DMS79 (cell line): ENCODE data around the gene PPFIA3.
"Not testable (repeated sequence)": the region's sequence is repeated elsewhere in the genome, so short reads cannot be mapped to it uniquely, and the experiment has no call there.

Source experiments
- DNase-seq: peaks from one replicate; lab custom pipeline; 2025; lab: John Stamatoyannopoulos, UW

Gene PPFIA3

DNA sequence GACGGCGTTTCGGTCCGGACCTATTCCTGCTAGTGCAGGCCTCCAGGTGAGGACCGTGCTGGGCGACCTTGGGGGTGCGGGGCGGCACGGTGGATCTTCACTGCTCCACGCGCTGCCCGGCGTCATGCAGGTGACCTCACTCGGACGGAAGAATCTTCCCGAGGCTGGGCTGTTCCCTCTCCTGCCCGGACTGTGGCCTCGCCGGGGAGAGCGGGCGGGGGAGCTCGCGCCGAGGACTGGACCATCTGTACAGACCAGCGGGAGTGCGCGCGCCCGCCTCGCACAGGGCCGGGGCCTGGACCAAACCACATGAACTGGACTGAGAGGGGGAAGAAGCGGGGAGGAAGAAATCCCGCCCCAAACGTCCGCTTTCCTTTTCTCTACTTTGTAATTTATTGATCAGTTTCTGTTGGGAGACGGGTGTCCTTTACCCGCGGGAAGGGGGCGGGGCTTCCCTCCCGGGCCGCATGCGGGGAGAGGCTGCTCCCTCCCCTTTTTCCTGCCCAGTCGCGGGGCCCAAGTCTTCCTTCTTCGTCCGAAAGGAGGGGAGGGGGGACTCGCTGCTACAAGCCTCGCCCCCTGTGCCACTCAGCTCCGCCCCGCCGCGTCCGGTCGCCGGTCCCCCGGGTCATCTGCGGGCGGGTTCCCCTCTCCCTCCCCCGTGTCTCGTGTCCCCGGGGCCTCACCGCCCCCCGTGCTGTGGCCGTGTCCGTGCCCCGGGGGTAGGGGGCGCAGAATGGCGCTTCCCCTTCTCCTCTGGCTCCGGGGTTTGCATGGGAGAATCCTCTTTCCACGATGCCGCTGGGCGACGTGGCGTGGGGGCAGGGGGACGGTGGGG, 31.0 kb downstream of the PPFIA3 start:
- peak; percentile 70 for DNase-seq

GRCh38 chr19:49150944-49151243, 31.6 kb downstream of the PPFIA3 start:
- DNase-seq = no peak

DNA sequence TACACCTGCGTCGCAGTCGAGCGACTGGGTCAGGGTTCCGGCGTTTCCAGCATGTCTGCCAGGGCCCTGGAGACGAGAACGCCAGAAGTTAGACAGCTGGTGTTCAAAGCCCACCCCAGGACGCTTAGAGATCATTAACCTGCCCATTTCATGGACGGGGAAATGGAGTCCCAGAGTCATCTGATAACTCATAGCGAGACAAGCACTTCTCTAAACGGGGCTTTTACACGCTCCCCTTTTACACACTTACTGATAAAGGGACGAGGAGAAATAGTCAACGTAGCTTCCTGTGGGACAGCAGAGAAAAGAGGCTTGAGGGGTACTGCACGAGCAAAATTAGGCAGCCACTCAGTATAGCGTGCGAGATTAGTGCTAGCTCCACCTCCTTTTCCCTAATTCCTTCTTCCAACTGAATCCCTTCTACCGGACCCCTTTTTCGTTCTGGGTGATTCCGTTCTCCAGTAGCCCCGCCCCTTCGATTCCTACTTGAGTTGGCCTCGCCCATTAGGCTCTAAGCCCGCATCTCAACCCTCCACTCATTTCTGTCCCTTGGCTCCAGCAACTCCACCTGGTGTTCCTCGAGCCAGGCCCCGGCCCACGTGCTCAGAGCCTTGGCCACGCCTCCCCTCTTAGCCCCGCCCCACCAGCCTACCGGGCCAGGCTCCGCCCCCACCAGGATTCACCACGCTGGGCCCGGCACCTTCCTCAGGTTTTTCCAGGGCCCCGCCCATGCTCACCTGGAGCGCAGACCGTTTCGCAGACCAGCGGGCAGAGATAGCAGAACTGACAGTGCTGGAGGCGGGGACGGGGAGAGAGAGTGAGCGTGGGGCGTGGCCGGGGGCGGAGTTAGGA, 32.1 kb downstream of the PPFIA3 start:
- peak; percentile 79 for DNase-seq

- DNase-seq = no peak
Measured at GRCh38 chr19:49152119-49152550, 32.8 kb downstream of the PPFIA3 start.

- no peak for DNase-seq
Measured at GRCh38 chr19:49153167-49153809, 33.9 kb downstream of the PPFIA3 start.

- DNase-seq = no peak
Measured at GRCh38 chr19:49154279-49154678, 34.9 kb downstream of the PPFIA3 start.

DNA sequence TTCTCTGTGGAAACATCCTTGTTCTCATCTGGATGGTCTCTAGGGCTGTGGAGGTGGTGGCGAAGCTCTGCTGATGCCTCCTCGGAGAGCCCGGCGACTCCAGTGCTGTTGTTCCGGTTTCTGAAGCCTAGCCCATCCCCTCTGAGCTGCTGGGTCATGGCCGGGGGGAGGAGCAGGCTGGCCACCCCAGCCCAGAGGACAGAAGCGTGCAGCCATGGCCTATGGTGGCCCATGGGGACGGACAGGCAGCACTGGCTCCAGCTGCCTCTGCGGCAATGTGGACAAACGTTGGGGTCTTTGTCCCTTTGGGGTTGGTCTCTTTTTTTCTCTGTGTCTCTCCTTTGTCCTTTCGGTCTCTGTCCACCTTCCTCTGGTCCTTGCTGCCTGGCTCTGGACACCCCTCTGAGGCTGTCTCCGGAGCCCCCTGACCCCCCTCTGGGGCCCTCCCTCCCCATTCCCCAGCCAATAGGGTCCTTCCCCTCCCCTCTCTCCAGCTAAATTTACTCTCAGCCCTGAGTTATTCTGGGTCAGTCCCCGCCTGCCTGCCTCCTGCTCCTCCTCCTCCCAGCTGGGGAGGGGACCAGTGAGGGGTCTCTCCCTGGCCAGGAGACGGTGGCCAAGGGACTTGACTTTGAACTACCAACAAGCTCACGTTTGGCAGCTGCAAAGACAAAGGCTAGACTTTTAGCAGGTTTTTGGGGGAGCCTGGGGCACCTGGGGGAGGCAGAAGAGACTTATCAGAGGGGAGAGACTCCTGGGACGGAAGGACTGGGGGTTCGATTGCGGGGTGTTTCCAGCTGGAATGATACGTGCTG, 35.9 kb downstream of the PPFIA3 start, which contains the start of gene HRC:
Gene HRC (minus strand): TSS at position 392 of the 815 bp plus-strand sequence. CDS start 159 bp downstream, at position 233.
- DNase-seq = no peak

- DNase-seq = no peak
Measured at GRCh38 chr19:49155820-49156346, 36.5 kb downstream of the PPFIA3 start.

GRCh38 chr19:49157445-49158224, 38.3 kb downstream of the PPFIA3 start, which contains the start of gene TRPM4:
TSS of gene TRPM4 (plus strand) at chr19:49157792. CDS start at chr19:49157867, 75 bp downstream.
- peak; percentile 81 for DNase-seq

- DNase-seq = no peak
Measured at GRCh38 chr19:49160450-49161189, 41.3 kb downstream of the PPFIA3 start.

DNA sequence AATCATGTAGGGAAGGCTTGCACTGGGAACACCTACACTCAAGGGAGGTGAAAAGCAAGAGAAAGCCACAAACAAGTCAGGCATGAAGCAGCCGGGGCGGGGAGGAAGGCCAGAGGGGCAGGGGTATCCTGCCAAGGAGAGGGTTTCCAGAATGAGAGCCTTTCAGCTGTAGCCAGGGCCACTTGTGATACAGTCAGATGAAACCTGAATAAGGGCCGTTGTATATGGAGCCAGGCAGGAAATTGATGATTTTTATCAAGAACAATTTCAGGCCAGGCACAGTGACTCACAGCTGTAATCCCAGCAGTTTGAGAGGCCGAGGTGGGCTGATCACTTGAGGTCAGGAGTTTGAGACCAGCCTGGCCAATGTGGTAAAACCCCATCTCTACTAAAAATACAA, 42.6 kb downstream of the PPFIA3 start:
- peak; percentile 38 for DNase-seq

- DNase-seq = no peak
Measured at GRCh38 chr19:49165111-49165750, 45.9 kb downstream of the PPFIA3 start.

GRCh38 chr19:49165865-49166301, 46.5 kb downstream of the PPFIA3 start:
- no peak for DNase-seq

DNA sequence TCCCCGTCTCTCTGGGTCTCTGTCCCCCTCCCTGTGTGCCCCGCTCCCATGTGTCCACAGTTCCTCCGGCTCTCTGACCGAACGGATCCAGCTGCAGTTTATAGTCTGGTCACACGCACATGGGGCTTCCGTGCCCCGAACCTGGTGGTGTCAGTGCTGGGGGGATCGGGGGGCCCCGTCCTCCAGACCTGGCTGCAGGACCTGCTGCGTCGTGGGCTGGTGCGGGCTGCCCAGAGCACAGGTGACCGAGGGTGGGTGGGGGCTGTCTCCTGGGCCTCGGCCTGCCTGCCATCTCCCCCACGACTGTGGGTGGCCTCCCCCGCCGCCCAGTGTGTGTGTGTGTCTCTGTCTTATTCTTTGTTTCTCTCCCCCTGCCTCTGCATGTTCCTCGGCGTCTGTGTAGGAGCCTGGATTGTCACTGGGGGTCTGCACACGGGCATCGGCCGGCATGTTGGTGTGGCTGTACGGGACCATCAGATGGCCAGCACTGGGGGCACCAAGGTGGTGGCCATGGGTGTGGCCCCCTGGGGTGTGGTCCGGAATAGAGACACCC, 48.6 kb downstream of the PPFIA3 start:
- no peak for DNase-seq

- DNase-seq = no peak
Measured at GRCh38 chr19:49168421-49168820, 49.1 kb downstream of the PPFIA3 start.

- no peak for DNase-seq
Measured at GRCh38 chr19:49173198-49173597, 53.9 kb downstream of the PPFIA3 start.

- no peak for DNase-seq
Measured at GRCh38 chr19:49180659-49181058, 61.3 kb downstream of the PPFIA3 start.

GRCh38 chr19:49182010-49182847, 62.9 kb downstream of the PPFIA3 start:
- DNase-seq = not testable (repeated sequence)
